Suprapubic skin (tissue), 4 donors: ENCODE measurements around the gene PLIN1. TPM values are rescaled to one million over a fixed set of nuclear protein-coding genes. Genes with fewer than 3 reads are reported as not detected.

Source experiments
- DNase-seq, 2 donors: peaks; one replicate each; pipeline ENCODE4 v3.0.0-alpha.2; 2019; ENCODE audit warnings: low spot score in 2 of 2
- H3K27ac ChIP-seq: fragments of 200-600 bp; sonication (generic); one replicate; pipeline ENCODE4 v1.5.1; 2019
- H3K27me3 ChIP-seq: fragments of 200-600 bp; sonication (generic); one replicate; pipeline ENCODE4 v1.5.1; 2019
- H3K36me3 ChIP-seq: fragments of 200-600 bp; sonication (generic); one replicate; pipeline ENCODE4 v1.5.1; 2019
- H3K4me1 ChIP-seq: fragments of 200-600 bp; sonication (generic); one replicate; pipeline ENCODE4 v1.5.1; 2019
- H3K4me3 ChIP-seq: fragments of 200-600 bp; sonication (generic); one replicate; pipeline ENCODE4 v1.5.1; 2019; ENCODE audit warnings: mild to moderate bottlenecking
- H3K9me3 ChIP-seq: fragments of 200-600 bp; sonication (generic); one replicate; pipeline ENCODE4 v1.5.1; 2019
- EP300 ChIP-seq: sonication (generic); formaldehyde crosslinking; IDR thresholded peaks from one replicate; pipeline ENCODE4 v1.6.1; 2017; ENCODE audit warnings: antibody characterized with exemption
- POLR2A ChIP-seq, 2 donors: fragments of 450-650 bp; IDR thresholded peaks; one replicate each; pipeline ENCODE4 v1.6.1; 2017; ENCODE audit warnings: antibody characterized with exemption in 2 of 2, mild to moderate bottlenecking in 2 of 2, moderate library complexity in 2 of 2
- POLR2AphosphoS5 ChIP-seq, 3 donors: sonication (generic); formaldehyde crosslinking; IDR thresholded peaks; one replicate each; pipeline ENCODE4 v1.6.1; 2017; ENCODE audit warnings: antibody characterized with exemption in 3 of 3
- WGBS: methylation state at CpG from one replicate; pipeline ENCODE4 v1.1.5; 2018; 5-methylcytosine and 5-hydroxymethylcytosine counted together
- total RNA-seq, 4 donors: library from RNA; depleted of rRNA; stranded (reverse); fragments of >200 nt; gene quantifications; one replicate each; pipeline ENCODE4 v1.1.0, GENCODE V29; 2016
- TF ChIP-seq, protein P1 (sequence below), 2 donors: fragments of 200-600 bp in 1 of 2; fragments of 450-650 bp in 1 of 2; sonication (generic) in 1 of 2; IDR thresholded peaks; one replicate each; pipeline ENCODE4 v1.5.1; 2016 to 2019; ENCODE audit warnings: antibody characterized with exemption in 2 of 2, mild to moderate bottlenecking in 1 of 2, moderate library complexity in 1 of 2

The PLIN1 gene
- total RNA-seq, 4 donors from 2014 or later, result 17.7 to 52.4 (median 35.9) TPM

DNA sequence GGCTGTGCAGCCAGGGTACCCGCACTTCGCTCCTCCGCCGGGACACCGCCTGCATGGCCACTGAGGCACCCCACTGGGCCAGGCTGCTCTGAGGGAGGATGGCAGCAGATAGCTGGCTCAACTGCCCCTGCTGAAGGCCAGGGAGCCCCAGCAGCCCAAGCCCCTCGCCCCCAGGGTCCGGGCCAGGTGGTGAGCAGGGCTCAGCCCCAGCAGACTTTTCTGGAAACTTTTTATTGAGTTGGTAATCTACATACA lies 11.5 kb downstream of the PLIN1 start:
- Histone ChIP-seq H3K27me3 (no peaks in the 10 kb centered on the region), H3K36me3 (no peaks in the 10 kb centered on the region), H3K27ac (no peak overlapping the region), H3K4me3 (no peak overlapping the region), H3K4me1 (peaks cover 22% of the 10 kb centered on the region), H3K9me3 (no peaks in the 10 kb centered on the region)
- TF ChIP-seq, protein P1, sequence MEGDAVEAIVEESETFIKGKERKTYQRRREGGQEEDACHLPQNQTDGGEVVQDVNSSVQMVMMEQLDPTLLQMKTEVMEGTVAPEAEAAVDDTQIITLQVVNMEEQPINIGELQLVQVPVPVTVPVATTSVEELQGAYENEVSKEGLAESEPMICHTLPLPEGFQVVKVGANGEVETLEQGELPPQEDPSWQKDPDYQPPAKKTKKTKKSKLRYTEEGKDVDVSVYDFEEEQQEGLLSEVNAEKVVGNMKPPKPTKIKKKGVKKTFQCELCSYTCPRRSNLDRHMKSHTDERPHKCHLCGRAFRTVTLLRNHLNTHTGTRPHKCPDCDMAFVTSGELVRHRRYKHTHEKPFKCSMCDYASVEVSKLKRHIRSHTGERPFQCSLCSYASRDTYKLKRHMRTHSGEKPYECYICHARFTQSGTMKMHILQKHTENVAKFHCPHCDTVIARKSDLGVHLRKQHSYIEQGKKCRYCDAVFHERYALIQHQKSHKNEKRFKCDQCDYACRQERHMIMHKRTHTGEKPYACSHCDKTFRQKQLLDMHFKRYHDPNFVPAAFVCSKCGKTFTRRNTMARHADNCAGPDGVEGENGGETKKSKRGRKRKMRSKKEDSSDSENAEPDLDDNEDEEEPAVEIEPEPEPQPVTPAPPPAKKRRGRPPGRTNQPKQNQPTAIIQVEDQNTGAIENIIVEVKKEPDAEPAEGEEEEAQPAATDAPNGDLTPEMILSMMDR (IDR thresholded peaks at IDR 0.05), result no peak
- TF ChIP-seq EP300 (no peak), POLR2AphosphoS5 (IDR thresholded peaks at IDR 0.05) (no peak), POLR2A (IDR thresholded peaks at IDR 0.05) (no peak)
- peak in 1 of 2 donors; percentile 57 for DNase-seq
- WGBS, result 100% methylated on average over 5 of the region's 7 CpGs

DNA sequence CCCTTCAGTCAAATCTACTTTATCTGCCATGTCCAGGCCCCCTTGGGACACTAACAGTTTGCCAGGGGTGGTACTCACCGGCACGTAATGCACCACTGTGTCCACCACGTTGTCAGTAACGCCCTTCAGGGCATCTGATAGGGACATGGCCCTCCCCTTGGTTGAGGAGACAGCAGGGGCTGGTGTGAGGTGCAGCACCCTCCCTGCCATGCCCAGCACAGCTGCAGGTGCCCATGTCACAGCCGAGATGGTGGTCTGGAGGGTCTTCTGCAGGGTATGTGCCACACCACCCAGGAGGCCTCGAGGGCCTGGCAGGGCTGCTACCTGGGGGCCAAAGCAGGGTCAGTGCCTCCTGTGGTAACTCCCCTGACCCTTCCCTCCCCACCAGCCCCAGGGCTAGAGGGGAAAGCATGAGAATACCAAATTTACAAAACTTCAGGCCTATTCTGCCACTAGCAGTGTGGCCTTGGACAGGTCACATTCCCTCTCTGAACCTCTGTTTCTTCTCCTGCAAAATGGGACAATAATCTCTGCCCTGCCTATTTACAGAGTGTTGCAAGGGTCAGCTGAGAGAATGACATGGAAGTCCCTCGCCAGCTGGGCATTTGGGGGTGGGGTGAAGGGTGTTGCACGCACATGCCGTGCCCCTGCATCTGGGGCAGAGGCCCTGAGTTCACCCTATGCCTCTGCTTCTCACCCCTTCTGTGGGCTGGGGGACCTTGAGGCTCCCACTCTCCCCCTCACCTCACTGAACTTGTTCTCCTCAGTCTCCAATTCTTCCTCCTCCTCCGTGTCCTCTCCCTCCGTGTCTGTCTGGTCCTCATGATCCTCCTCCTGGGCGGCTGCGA lies 12.1 kb downstream of the PLIN1 start:
- 74% methylated on average over 7 of the region's 13 CpGs for WGBS
- Histone ChIP-seq H3K4me3 (no peak overlapping the region), H3K4me1 (peaks cover 25% of the 10 kb centered on the region), H3K36me3 (no peaks in the 10 kb centered on the region), H3K27ac (no peak overlapping the region), H3K27me3 (no peaks in the 10 kb centered on the region), H3K9me3 (no peaks in the 10 kb centered on the region)
- TF ChIP-seq POLR2A (IDR thresholded peaks at IDR 0.05), result no peak
- no peak for TF ChIP-seq EP300
- no peak for TF ChIP-seq POLR2AphosphoS5 (IDR thresholded peaks at IDR 0.05)
- TF ChIP-seq, protein P1 (IDR thresholded peaks at IDR 0.05), result no peak
- DNase-seq, result peak in 1 of 2 donors; percentile 61

DNA sequence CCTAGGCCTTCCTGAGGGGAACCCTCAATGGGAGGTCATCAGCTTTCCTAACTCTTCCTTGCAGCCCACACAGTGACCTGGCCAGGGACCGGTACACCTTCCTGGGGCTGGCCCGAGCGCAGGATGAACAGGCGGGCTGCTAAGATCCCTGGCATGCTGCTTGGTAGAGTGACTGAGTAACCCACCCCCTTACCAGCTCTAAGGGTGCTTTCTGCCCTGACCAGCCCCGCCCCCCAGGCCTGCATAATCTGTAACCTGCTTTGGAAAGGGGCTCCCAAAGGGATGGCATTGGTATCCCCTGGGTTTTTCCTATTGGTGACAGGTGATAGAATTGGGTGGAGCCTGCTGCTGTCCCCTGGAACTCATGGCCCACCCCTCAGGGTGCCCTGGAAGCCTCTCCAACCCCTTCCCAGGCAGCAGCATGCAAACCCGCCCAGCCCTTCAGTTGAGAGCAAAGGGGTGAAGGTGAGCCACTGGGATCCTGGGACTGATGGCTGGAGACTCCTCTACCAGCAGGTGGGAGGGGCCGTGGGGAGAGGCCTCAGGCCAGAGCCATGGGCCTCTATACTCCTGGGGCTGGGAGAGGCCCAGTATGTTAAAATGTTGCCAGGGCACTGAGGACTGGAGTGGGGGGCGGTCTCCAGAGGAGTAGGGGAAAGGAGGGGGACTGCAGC lies 12.8 kb downstream of the PLIN1 start:
- no peak for DNase-seq
- no peaks in the 10 kb centered on the region for H3K27me3 ChIP-seq
- H3K9me3 ChIP-seq, result no peaks in the 10 kb centered on the region
- TF ChIP-seq, protein P1 (IDR thresholded peaks at IDR 0.05), result no peak
- TF ChIP-seq EP300, result no peak
- no peak for TF ChIP-seq POLR2A (IDR thresholded peaks at IDR 0.05)
- TF ChIP-seq POLR2AphosphoS5 (IDR thresholded peaks at IDR 0.05), result no peak
- peak overlapping the region; percentile 44 for H3K4me3 ChIP-seq
- peaks cover 25% of the 10 kb centered on the region for H3K4me1 ChIP-seq
- H3K36me3 ChIP-seq, result no peaks in the 10 kb centered on the region
- no CpG with 5 or more reads among the region's 8 CpGs for WGBS
- peak overlapping the region; percentile 89 for H3K27ac ChIP-seq

DNA sequence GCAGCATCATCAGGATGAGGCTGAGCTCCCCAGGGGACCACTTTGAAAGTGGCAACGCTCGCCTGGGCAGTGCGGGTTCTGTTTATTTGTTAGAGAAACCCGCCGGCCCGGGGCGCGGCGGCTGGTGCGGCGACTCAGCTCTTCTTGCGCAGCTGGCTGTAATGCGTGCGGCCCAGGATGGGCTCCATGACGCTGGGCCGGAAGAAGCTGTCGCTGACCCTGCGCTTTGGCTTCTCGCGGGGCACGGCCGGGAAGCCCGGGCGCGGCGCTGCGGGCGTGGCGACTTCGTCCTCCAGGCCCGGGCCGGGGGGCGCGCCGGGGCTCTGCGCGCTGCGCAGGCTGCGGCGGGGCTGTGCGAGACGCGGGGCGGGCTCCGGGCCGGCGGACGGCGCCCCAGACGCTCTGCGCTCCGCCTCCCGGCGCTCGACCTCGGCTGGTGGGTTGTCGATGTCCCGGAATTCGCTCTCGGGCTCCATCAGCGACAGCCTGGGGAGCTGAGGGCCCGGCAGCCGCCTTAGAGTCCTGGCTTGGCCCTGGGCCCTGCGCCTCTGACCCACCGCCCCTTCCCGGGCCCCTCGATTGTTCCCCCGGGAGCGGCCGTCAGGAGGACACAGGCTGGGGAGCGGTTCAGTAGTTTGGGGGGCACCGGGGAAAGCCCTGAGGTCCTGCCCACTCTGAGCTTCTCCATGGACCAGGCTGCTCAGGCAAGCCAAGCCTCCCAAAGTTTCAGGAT lies 13.6 kb downstream of the PLIN1 start:
- no peaks in the 10 kb centered on the region for H3K27me3 ChIP-seq
- H3K4me1 ChIP-seq, result peaks cover 25% of the 10 kb centered on the region
- WGBS, result 2% methylated on average over 35 of the region's 72 CpGs
- peak overlapping the region; percentile 89 for H3K27ac ChIP-seq
- no peaks in the 10 kb centered on the region for H3K9me3 ChIP-seq
- no peak for TF ChIP-seq EP300
- TF ChIP-seq POLR2A (IDR thresholded peaks at IDR 0.05), result peak in 1 of 2 donors; percentile 40
- peak overlapping the region; percentile 44 for H3K4me3 ChIP-seq
- DNase-seq, result peak in 1 of 2 donors; percentile 77
- no peaks in the 10 kb centered on the region for H3K36me3 ChIP-seq

DNA sequence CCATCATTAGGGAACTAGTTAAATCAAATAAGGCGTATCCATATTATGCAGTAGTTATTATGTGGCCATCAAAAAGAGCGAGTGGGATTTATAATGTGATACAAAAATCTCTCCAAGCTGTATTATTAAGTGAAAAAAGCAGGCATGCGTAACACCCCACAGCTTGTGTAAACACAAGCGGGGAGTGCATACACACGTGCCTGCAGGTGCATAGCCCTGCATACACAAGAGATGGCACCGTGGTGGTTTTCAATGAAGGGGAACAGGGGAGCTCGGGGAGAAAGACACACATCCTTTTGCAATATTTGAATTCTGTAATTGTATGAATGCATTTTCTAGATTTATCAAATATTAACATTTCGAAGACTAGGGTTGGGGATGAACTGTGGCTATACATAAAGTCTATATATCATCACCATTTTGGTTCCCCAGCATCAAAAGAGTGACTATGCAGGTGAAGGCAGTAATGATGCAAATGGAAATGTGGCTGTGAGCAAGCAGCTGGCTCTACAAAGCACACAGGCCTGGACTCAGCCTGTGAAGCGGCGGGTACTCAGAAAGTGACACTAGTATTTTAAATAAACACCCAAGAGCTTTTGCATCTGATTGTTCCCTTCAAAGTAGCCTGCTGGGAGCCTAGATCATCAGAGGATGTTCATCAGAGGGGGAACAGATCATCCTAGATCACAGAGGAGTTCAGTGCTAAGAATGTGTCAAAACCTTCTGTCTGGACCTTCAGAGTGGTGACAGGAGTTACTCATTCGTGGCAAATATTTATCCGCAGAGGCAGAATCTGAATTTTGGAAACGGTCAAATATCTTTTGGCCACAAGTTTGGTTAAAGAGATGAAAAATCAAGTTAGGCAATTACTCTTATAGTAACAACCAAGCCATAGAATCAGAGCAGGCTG lies 14.5 kb downstream of the PLIN1 start:
- Histone ChIP-seq H3K27ac (peak overlapping the region; percentile 89), H3K27me3 (no peaks in the 10 kb centered on the region), H3K4me3 (peak overlapping the region; percentile 44), H3K36me3 (no peaks in the 10 kb centered on the region), H3K4me1 (peaks cover 25% of the 10 kb centered on the region), H3K9me3 (no peaks in the 10 kb centered on the region)
- WGBS, result 87% methylated on average over 13 of the region's 13 CpGs
- peak in 1 of 2 donors; percentile 8 for DNase-seq
- TF ChIP-seq POLR2A (IDR thresholded peaks at IDR 0.05) (no peak), EP300 (no peak), POLR2AphosphoS5 (IDR thresholded peaks at IDR 0.05) (no peak)
- TF ChIP-seq, protein P1 (IDR thresholded peaks at IDR 0.05), result no peak
